Neural progenitor cell (in vitro differentiated cells): ENCODE results near the gene UGT2A3.

Source experiments
- EZH2 ChIP-seq: fragments of 200-600 bp; sonication (generic); IDR thresholded peaks from 2 replicates; pipeline ENCODE4 v1.6.1; 2017; ENCODE audit warnings: antibody characterized with exemption, mild to moderate bottlenecking, moderate library complexity
- EZH2phosphoT487 ChIP-seq: fragments of 200-600 bp; sonication (generic); IDR thresholded peaks from 2 replicates; pipeline ENCODE4 v1.6.1; 2017; ENCODE audit warnings: antibody characterized with exemption
- TF ChIP-seq, protein P1 (sequence below): fragments of 200-600 bp; sonication (generic); IDR thresholded peaks from 2 replicates; pipeline ENCODE4 v1.5.1; 2017; ENCODE audit warnings: antibody characterized with exemption, mild to moderate bottlenecking

DNA sequence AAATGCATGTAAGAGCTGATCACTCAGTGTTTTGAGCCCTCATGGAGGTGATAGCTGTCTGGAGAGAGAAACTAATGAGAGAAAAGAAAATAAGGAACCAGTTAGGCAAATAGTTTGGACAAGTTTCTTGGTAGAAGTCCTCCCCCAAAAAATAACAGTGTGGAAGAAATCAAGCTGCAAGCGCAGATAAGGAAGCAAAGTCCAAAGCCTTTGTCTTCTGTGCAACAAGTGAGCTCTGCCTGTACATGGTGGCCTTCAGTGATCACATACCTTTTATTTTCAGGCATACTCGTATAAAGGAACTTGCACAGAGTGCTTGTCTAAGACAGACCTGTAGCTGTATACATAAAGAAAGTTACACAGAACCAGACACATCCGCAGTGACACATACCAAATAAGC, 2.5 kb upstream of the UGT2A3 start:
- TF ChIP-seq EZH2phosphoT487 (no peak), EZH2 (no peak)
- TF ChIP-seq, protein P1, sequence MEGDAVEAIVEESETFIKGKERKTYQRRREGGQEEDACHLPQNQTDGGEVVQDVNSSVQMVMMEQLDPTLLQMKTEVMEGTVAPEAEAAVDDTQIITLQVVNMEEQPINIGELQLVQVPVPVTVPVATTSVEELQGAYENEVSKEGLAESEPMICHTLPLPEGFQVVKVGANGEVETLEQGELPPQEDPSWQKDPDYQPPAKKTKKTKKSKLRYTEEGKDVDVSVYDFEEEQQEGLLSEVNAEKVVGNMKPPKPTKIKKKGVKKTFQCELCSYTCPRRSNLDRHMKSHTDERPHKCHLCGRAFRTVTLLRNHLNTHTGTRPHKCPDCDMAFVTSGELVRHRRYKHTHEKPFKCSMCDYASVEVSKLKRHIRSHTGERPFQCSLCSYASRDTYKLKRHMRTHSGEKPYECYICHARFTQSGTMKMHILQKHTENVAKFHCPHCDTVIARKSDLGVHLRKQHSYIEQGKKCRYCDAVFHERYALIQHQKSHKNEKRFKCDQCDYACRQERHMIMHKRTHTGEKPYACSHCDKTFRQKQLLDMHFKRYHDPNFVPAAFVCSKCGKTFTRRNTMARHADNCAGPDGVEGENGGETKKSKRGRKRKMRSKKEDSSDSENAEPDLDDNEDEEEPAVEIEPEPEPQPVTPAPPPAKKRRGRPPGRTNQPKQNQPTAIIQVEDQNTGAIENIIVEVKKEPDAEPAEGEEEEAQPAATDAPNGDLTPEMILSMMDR = no peak
